IMR-90 (cell line): ENCODE data around the gene KDM5B.

Experiments used
- BHLHE40 ChIP-seq: fragments of 150-350 bp; IDR thresholded peaks from 2 replicates; pipeline ENCODE4 v1.6.1; 2016; ENCODE audit warnings: mild to moderate bottlenecking, low read depth, low read length
- CEBPB ChIP-seq: IDR thresholded peaks from 2 replicates; pipeline ENCODE4 v1.6.1; 2012; ENCODE audit warnings: low read depth, low read length, improper control_type of control experiment
- CTCF ChIP-seq: conservative IDR thresholded peaks from 2 replicates; pipeline ENCODE4 v1.5.1; 2012; ENCODE audit warnings: mild to moderate bottlenecking, low read depth, low read length, improper control_type of control experiment
- FOS ChIP-seq: fragments of 150-350 bp; IDR thresholded peaks from 2 replicates; pipeline ENCODE4 v1.6.1; 2016; ENCODE audit warnings: low read depth, low read length
- MXI1 ChIP-seq: IDR thresholded peaks from 2 replicates; pipeline ENCODE4 v1.6.1; 2012; ENCODE audit warnings: low read depth, mild to moderate bottlenecking, low read length, moderate library complexity, borderline replicate concordance
- POLR2A ChIP-seq: IDR thresholded peaks from 2 replicates; pipeline ENCODE4 v1.6.1; 2012; ENCODE audit warnings: mild to moderate bottlenecking, low read depth, low read length
- RAD21 ChIP-seq: IDR thresholded peaks from 2 replicates; pipeline ENCODE4 v1.6.1; 2012; ENCODE audit warnings: low read length, improper control_type of control experiment
- RCOR1 ChIP-seq: IDR thresholded peaks from 2 replicates; pipeline ENCODE4 v1.6.1; 2012; ENCODE audit warnings: mild to moderate bottlenecking, low read length, improper control_type of control experiment; ENCODE audit not compliant: insufficient replicate concordance
- RFX5 ChIP-seq: IDR thresholded peaks from 2 replicates; pipeline ENCODE4 v1.8.0; 2012; ENCODE audit warnings: low read depth, mild to moderate bottlenecking, low read length, moderate library complexity
- USF2 ChIP-seq: fragments of 150-350 bp; IDR thresholded peaks from 2 replicates; pipeline ENCODE4 v1.6.1; 2017; ENCODE audit warnings: mild to moderate bottlenecking, antibody characterized with exemption, low read length, low read depth

GRCh38 chr1:202804126-202804525, 4.1 kb downstream of the KDM5B start:
- TF ChIP-seq CTCF (no peak), RCOR1 (no peak), POLR2A (no peak), RFX5 (no peak), CEBPB (no peak), RAD21 (no peak), MXI1 (no peak), FOS (no peak), USF2 (no peak), BHLHE40 (no peak)
